22Rv1 (cell line): ENCODE data around the gene PDIA5.

Experiments used
- CTCF ChIP-seq: fragments of 450-650 bp; IDR thresholded peaks from 2 replicates; pipeline ENCODE4 v1.5.1; 2017; ENCODE audit warnings: mild to moderate bottlenecking
- ZFX ChIP-seq: fragments of 450-650 bp; IDR thresholded peaks from 2 replicates; pipeline ENCODE4 v1.6.1; 2017; ENCODE audit warnings: antibody characterized with exemption, borderline replicate concordance

DNA sequence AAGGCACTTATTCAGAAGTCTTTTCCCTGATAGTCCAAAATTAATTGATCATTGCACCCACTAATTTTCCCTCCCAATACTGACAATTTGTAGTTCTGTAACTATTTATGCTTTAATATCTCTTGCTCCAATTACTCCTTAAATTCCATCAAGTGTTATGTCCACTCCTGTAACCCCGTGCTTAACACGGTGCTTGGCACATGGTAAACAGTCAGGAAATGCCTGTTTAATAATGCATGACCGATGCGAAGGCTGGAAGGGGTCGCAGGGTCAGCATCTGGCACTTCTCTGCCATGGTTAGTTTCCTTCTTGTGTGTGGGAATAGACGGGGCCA, 134.4 kb downstream of the PDIA5 start:
- TF ChIP-seq CTCF (no peak), ZFX (no peak)
